ENCODE data around the gene AZIN2. TPM values are rescaled to one million over a fixed set of nuclear protein-coding genes. Genes with fewer than 3 reads are reported as not detected.

The AZIN2 gene
- total RNA-seq, 1 donor from 2014 or later: 0.60 TPM

GRCh38 chr1:33151116-33151515, 70.2 kb downstream of the AZIN2 start:
- no peak for DNase-seq (ENCODE audit: low read depth in 2 of 2)

DNA sequence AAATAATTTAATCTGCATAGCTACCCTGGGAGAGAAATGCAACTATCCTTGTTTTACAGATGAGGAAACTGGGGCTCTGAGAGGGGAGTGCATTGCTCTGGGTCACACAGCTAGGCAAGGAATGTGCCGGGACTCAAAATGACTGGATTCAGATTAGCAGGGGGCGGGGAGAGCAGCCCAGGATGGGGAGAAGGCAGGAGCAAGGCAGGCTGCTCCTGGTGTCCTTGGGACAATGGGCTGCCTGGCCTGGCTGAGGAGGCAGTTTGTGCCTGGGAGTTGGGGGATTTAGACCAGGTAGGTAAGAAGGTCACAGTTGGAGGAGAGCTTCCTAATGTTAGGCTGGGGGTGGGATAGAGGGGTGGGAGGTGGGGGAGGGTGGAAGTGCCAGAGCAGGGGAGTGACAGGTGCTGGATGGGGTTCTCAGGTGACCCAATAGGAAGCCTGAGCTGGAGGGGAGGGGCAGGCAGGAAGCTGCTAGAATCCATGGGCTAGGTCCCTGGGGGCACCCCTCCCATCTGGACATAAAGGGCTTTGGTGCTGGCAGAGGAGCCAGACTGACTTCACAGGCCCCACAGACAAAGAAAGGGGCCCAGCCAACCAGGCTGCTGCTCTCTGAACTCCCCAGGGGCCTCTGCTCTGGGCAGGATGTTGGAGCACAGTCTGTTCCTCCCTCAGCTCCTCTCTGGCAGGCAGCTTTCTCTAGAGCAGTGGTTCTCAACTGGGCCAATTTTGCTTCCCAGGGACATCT, 71.9 kb downstream of the AZIN2 start:
- DNase-seq (ENCODE audit: low read depth in 2 of 2): peak in 1 of 2 donors; percentile 11

- no peak for DNase-seq (ENCODE audit: low read depth in 2 of 2)
These were observed 72.7 kb downstream of the AZIN2 start for GRCh38 chr1:33153650-33154049.

DNA sequence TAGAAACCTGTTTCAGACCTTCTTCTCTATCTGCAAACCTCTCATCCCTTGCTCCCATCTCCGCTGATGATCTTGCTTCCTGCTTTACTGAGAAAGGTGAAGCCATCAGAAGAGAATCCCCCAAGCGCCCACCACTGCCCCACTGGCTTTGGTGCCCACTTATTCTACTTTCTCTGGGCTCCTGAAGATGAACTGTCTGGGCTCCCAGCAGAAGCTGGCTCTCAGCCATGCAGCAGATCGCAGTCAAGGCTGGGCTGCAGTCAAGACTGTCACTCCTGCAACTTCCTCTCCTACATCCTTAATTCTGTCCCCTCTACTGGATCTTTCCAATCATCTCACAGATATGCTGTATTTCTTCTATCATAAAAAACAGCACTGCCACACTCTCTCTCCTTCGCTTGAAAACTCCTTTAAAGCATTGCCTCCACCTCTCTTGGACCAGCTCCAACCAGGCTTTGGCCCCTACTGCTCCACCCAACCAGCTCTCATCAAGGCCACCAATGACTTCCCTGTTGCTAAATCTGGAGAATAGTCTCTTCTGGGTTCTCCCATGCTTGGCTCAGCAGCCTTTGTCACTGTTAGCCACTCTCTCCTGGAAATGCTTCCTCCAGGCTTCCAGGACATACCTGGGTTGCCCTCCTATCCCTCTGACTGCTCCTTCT, 75.1 kb downstream of the AZIN2 start:
- DNase-seq (ENCODE audit: low read depth in 2 of 2): no peak

- DNase-seq (ENCODE audit: low read depth in 2 of 2): no peak
These were observed 76.2 kb downstream of the AZIN2 start for GRCh38 chr1:33157131-33157530.

- no peak for DNase-seq (ENCODE audit: low read depth in 2 of 2)
These were observed 77.4 kb downstream of the AZIN2 start for GRCh38 chr1:33158366-33158765.

- DNase-seq (ENCODE audit: low read depth in 2 of 2): no peak
These were observed 78.6 kb downstream of the AZIN2 start for GRCh38 chr1:33159577-33159976.

DNA sequence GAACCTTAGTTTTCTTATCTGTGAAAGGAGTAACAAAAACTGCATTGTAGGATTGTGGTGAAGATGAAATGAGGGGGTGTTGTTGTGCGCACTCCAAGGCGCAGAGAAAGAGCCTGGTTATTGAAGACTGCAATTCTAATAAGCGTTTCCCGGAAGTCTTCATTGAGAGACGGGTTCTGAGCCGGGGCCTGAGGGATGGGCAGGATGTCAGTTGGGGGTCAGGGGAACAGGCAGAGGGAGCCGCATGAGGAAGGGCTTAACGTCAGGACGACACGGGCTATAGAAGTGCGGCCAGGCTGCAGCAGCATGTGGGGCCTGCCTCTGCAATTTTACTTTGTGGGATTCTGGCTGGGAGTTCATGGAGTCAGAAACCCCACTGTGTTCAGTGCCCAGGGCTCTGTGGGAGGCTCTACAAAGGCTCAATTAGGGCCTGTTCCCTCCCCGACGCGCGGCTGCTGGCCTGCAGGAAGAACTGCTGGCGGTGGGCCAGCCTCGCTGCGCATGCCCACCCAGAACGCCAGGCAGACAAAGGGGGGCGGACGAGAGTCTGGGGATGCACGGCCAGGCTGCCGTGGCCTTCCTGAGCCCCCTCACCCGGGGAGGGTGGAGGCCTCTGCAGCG, 80.2 kb downstream of the AZIN2 start:
- peak; percentile 42 to 76 for DNase-seq (ENCODE audit: low read depth in 2 of 2)

DNA sequence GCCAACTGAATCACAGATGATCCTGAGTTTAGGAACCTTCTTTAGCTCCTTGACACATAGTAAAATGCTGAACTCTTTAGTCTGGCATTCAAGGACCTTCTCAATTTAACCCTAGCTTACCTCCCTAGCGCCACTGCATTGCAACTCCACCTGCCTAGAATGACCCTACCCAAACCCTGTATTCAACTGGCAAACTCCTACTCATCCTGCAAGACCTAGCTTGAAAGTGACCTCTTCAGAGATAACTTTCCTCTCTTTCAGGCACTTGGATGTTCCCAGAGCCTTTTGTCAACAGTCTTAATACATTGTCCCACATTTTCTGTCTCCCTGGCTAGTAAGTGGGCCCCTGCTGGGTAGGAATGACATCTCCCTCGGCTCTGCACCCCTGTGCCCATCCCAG, 81.2 kb downstream of the AZIN2 start:
- no peak for DNase-seq (ENCODE audit: low read depth in 2 of 2)

GRCh38 chr1:33163621-33164519, 82.9 kb downstream of the AZIN2 start:
- peak; percentile 14 to 42 for DNase-seq (ENCODE audit: low read depth in 2 of 2)

GRCh38 chr1:33165209-33165608, 84.3 kb downstream of the AZIN2 start:
- DNase-seq (ENCODE audit: low read depth in 2 of 2): no peak

DNA sequence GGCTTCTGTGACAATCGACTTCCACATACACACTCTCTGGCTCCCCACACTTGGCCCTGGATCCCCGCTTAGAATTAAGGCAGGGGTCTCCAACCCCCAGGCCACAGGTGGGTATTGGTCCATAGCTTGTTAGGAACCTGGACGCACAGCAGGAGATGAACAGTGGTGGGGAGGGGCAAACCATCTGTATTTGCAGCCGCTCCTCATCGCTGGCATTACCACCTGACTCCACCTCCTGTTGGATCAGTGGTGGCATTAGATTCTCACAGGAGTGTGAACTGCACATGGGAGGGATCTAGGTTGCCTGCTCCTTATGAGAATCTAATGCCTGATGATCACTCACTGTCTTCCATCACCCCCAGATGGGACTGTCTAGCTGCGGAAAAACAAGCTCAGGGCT, 84.9 kb downstream of the AZIN2 start:
- DNase-seq (ENCODE audit: low read depth in 2 of 2): no peak

DNA sequence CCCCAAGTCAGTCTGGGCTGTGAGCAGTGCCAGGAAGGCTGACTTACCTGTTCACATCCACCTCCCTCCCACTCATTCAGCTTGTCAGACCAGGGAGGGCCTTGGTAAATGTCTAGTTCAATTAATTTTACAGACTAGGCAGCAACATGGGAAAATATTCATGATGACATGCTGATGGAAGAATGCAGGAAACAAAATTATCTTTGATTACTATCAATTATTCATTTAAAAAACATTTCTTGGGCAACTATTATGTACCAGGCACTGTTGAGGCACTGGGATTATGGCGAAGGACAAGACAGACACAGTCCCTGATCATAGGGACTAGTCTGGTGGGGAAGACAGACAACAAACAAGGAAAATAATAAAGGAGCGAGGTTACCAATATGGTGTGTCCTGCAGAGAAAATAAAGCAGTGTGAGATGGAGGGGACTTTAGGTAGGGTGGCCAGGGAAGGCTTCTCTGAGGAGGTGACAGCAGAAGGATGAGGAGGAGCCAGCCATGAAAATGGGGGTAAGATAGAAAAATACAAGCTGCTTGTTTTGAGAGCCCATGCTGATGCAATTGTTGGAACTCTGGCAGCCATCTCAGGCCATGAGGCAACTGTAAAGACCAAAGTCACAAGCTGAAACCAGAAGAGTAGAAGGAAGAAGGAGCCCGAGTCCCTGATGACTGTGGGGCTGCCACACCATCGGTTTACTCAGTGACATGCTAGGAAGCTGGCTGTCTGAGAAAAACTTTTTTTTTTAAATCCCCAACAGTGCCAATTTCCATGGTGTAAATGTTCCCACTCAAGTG, 86.9 kb downstream of the AZIN2 start:
- DNase-seq (ENCODE audit: low read depth in 2 of 2): no peak

DNA sequence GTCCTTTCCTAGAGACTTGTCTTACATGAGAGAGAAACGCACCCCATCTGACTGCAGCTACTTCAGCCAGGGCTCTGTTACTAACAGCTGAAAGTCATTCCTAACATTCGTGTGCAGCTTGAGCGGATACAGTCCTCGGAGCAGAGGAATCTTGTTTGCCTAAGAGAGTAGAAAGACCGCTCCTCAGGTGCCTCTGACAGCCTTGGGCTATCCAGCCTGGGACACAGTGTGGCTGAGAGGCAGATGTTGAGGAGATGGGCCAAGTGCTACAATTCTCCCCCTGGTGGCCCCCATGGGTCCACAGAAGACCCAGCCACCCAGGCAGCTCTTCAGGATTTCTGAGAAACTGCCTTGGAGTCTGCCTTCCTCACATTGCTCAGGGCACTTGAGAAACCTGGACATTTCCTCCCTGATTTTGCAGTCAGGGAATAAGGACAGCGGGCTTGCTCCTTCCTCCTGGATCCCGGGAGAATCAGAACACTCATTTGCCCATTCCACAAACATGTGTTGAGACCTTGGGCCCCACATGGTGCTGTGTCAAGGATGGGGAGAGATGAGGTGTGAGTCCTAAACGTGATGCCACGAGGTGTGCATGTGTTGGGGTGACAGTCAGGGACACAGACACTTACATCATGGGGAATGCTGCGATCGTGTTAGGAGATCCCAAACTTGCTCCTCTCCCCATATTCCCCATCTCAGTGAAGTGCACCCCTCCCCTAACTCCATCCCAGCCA, 87.8 kb downstream of the AZIN2 start:
- DNase-seq (ENCODE audit: low read depth in 2 of 2): no peak

- no peak for DNase-seq (ENCODE audit: low read depth in 2 of 2)
These were observed 88.5 kb downstream of the AZIN2 start for GRCh38 chr1:33169290-33170055.

All from lung microvascular endothelial cell (primary cell).